GM21528 (cell line): ENCODE measurements around the gene RHOU.

Experiments used
- ATAC-seq: cut with Tn5 transposase; IDR thresholded peaks from one replicate; pipeline ENCODE4 v1.9.1; 2021; ENCODE audit warnings: mild to moderate bottlenecking, moderate library complexity; ENCODE audit not compliant: unreplicated experiment, low FRiP score

RHOU gene

GRCh38 chr1:228782662-228783417, 47.6 kb downstream of the RHOU start:
- no peak for ATAC-seq

- ATAC-seq = no peak
Measured at GRCh38 chr1:228783418-228784040, 48.2 kb downstream of the RHOU start.

GRCh38 chr1:228784181-228784580, 48.9 kb downstream of the RHOU start:
- ATAC-seq = no peak

GRCh38 chr1:228785366-228786330, 50.4 kb downstream of the RHOU start:
- ATAC-seq = no peak

- ATAC-seq = no peak
Measured at GRCh38 chr1:228786361-228787129, 51.3 kb downstream of the RHOU start.

- no peak for ATAC-seq
Measured at GRCh38 chr1:228791791-228792190, 56.5 kb downstream of the RHOU start.

- ATAC-seq = no peak
Measured at GRCh38 chr1:228792601-228793000, 57.3 kb downstream of the RHOU start.

GRCh38 chr1:228793032-228793431, 57.8 kb downstream of the RHOU start:
- no peak for ATAC-seq

- ATAC-seq = peak; percentile 66
Measured at GRCh38 chr1:228794173-228794572, 58.9 kb downstream of the RHOU start.

GRCh38 chr1:228794810-228795209, 59.5 kb downstream of the RHOU start:
- ATAC-seq = no peak

- no peak for ATAC-seq
Measured at GRCh38 chr1:228795596-228795995, 60.3 kb downstream of the RHOU start.
